Endothelial cell (in vitro differentiated cells): ENCODE measurements around the gene ALG2. TPM values are rescaled to one million over a fixed set of nuclear protein-coding genes. Genes with fewer than 3 reads are reported as not detected.

Source experiments
- total RNA-seq: library from RNA; stranded (reverse); fragmentation: NEBNext Ultra II Directional; extraction: Animal tissue kit (Norgen Biotek cat#: 25700); gene quantifications from one replicate; pipeline ENCODE4 v1.2.1, GENCODE V29; 2021; ENCODE audit not compliant: unreplicated experiment

ALG2 gene
- total RNA-seq, 1 donor from 2014 or later, result 28.9 TPM

Other genes with a start within 250 kb of the ALG2 start
- gene TGFBR1, start 116.8 kb downstream of the ALG2 start, total RNA-seq, result 206 TPM
- gene SEC61B, start 340 bp upstream of the ALG2 start, total RNA-seq, result 203 TPM